Neural progenitor cell (in vitro differentiated cells): Measurements from ENCODE around the gene PCK2. TPM values are rescaled to one million over a fixed set of nuclear protein-coding genes. Genes with fewer than 3 reads are reported as not detected.

ENCODE experiments used
- DNase-seq: peaks from one replicate; pipeline ENCODE4 v3.0.0-alpha.2; 2016; ENCODE audit warnings: low spot score
- H2AFZ ChIP-seq: fragments of 200-600 bp; sonication (generic); replicated peaks from 2 replicates; pipeline ENCODE4 v1.6.1; 2016; ENCODE audit warnings: antibody characterized with exemption
- H3F3A ChIP-seq: fragments of 200-600 bp; sonication (generic); 2 replicates; pipeline ENCODE4 v1.6.1; 2016; ENCODE audit warnings: antibody characterized with exemption, low read depth
- H3K27ac ChIP-seq: fragments of 200-600 bp; sonication (generic); 2 replicates; pipeline ENCODE4 v1.5.1; 2016; ENCODE audit warnings: mild to moderate bottlenecking
- H3K27me3 ChIP-seq: fragments of 200-600 bp; sonication (generic); 2 replicates; pipeline ENCODE4 v1.6.1; 2016; ENCODE audit warnings: mild to moderate bottlenecking, moderate library complexity
- H3K36me3 ChIP-seq: fragments of 200-600 bp; sonication (generic); 2 replicates; pipeline ENCODE4 v1.5.1; 2016
- H3K4me1 ChIP-seq: fragments of 200-600 bp; sonication (generic); 2 replicates; pipeline ENCODE4 v1.6.1; 2016; ENCODE audit warnings: mixed run types
- H3K4me2 ChIP-seq: fragments of 200-600 bp; sonication (generic); 2 replicates; pipeline ENCODE4 v1.6.1; 2016
- H3K4me3 ChIP-seq: fragments of 200-600 bp; sonication (generic); 2 replicates; pipeline ENCODE4 v1.5.1; 2016
- H3K79me2 ChIP-seq: fragments of 200-600 bp; sonication (generic); 2 replicates; pipeline ENCODE4 v1.6.1; 2016; ENCODE audit warnings: low read depth
- H3K9ac ChIP-seq: fragments of 200-600 bp; sonication (generic); 2 replicates; pipeline ENCODE4 v1.6.1; 2016
- H3K9me3 ChIP-seq: fragments of 200-600 bp; sonication (generic); 2 replicates; pipeline ENCODE4 v1.5.1; 2016; ENCODE audit warnings: low read depth
- H4K20me1 ChIP-seq: fragments of 200-600 bp; sonication (generic); 2 replicates; pipeline ENCODE4 v1.6.1; 2016; ENCODE audit warnings: low read depth
- H3K27ac Mint-ChIP-seq: 3 replicates; pipeline ENCODE4 v1.8.0; 2021; ENCODE audit warnings: mixed read lengths
- H3K27me3 Mint-ChIP-seq: 2 replicates; pipeline ENCODE4 v1.8.0; 2022; ENCODE audit warnings: low read depth, mild to moderate bottlenecking, inconsistent platforms, moderate library complexity, mixed read lengths; ENCODE audit not compliant: insufficient read depth
- H3K36me3 Mint-ChIP-seq: 3 replicates; pipeline ENCODE4 v1.8.0; 2021; ENCODE audit warnings: mixed read lengths
- H3K4me1 Mint-ChIP-seq: 3 replicates; pipeline ENCODE4 v1.8.0; 2021; ENCODE audit warnings: mixed read lengths
- H3K4me3 Mint-ChIP-seq: 3 replicates; pipeline ENCODE4 v1.8.0; 2021; ENCODE audit warnings: mild to moderate bottlenecking, moderate library complexity, mixed read lengths
- H3K9me3 Mint-ChIP-seq: 3 replicates; pipeline ENCODE4 v1.8.0; 2020; ENCODE audit warnings: mixed read lengths
- EZH2 ChIP-seq: fragments of 200-600 bp; sonication (generic); IDR thresholded peaks from 2 replicates; pipeline ENCODE4 v1.6.1; 2017; ENCODE audit warnings: antibody characterized with exemption, mild to moderate bottlenecking, moderate library complexity
- EZH2phosphoT487 ChIP-seq: fragments of 200-600 bp; sonication (generic); IDR thresholded peaks from 2 replicates; pipeline ENCODE4 v1.6.1; 2017; ENCODE audit warnings: antibody characterized with exemption
- total RNA-seq: library from RNA; depleted of rRNA; stranded (reverse); fragments of >200 nt; gene quantifications from 2 replicates; pipeline ENCODE4 v1.2.3, GENCODE V29; 2015; ENCODE audit warnings: low replicate concordance
- TF ChIP-seq, protein P1 (sequence below): fragments of 200-600 bp; sonication (generic); IDR thresholded peaks from 2 replicates; pipeline ENCODE4 v1.5.1; 2017; ENCODE audit warnings: antibody characterized with exemption, mild to moderate bottlenecking

The PCK2 gene
- total RNA-seq, 1 donor from 2014 or later, result 11.1 TPM

DNA sequence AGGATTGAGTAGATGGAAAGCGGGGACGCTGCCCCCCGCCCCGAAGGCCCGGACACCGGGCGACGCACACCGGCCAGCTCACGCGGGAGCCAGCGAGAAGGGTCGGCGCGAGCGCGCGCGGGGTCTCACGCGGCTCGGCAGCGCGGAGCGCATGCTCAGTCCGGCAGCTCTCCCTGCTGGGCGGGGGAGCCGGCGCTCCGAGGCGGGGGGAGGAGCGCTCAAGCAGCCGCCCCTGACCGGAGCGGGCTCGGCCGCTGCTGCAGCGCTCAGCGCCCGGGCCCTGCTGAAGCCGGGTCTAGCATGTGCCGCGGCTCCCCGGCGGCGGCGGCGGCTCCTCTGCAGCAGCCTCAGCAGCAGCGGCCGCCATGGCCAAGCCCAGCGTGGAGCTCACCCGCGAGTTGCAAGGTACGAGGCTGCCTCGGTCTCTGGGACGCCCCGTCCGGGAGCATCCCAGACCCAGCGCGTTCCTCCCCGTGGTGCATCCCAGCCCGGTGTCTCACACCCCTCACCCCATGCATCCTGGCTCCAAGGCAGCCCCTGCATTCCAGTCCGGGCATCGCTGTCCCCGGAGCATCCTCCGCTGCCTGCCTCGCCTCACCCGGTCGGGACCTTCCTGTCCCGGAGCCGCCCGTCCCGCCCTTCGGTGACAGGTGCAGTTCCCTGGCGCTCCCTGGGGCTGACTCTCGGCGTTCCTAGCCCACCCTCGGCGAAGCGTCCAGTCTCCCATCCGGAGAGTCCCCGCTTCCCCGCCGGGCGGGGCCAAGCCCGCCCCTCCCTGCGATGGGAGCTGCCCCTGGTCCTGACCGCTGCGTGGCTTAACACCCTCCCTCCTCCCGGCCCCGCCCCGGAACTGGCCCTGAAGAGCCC lies 42.1 kb upstream of the PCK2 start, which contains the start of gene CARMIL3:
Gene CARMIL3, plus strand, starts transcription at position 221 of the 867 bp plus-strand sequence. Its CDS starts 145 bp downstream, at position 366.
- peaks cover 13% of the 10 kb centered on the region for H3K4me1 Mint-ChIP-seq
- peak within 1 kb of the TSS; percentile 99 for H3K4me2 ChIP-seq
- no peak within 1 kb of the TSS for H3K9ac ChIP-seq
- H3K27me3 ChIP-seq, result peaks cover 3% of the 10 kb centered on the region
- no peaks in the 10 kb centered on the region for H3K36me3 ChIP-seq
- TF ChIP-seq, protein P1, sequence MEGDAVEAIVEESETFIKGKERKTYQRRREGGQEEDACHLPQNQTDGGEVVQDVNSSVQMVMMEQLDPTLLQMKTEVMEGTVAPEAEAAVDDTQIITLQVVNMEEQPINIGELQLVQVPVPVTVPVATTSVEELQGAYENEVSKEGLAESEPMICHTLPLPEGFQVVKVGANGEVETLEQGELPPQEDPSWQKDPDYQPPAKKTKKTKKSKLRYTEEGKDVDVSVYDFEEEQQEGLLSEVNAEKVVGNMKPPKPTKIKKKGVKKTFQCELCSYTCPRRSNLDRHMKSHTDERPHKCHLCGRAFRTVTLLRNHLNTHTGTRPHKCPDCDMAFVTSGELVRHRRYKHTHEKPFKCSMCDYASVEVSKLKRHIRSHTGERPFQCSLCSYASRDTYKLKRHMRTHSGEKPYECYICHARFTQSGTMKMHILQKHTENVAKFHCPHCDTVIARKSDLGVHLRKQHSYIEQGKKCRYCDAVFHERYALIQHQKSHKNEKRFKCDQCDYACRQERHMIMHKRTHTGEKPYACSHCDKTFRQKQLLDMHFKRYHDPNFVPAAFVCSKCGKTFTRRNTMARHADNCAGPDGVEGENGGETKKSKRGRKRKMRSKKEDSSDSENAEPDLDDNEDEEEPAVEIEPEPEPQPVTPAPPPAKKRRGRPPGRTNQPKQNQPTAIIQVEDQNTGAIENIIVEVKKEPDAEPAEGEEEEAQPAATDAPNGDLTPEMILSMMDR, result no peak
- no peak for TF ChIP-seq EZH2phosphoT487
- TF ChIP-seq EZH2, result no peak
- peak within 1 kb of the TSS; percentile 77 for H3K4me3 ChIP-seq
- peak within 1 kb of the TSS; percentile 99 for H2AFZ ChIP-seq
- H3K27ac ChIP-seq, result no peak within 1 kb of the TSS
- H3K9me3 ChIP-seq, result no peaks in the 10 kb centered on the region
- no peaks in the 10 kb centered on the region for H3K9me3 Mint-ChIP-seq
- H3K4me1 ChIP-seq, result peaks cover 6% of the 10 kb centered on the region
- H3K27ac Mint-ChIP-seq, result peak within 1 kb of the TSS; percentile 48
- H3K27me3 Mint-ChIP-seq, result peaks cover 7% of the 10 kb centered on the region
- no peaks in the 10 kb centered on the region for H4K20me1 ChIP-seq
- H3K4me3 Mint-ChIP-seq, result peak within 1 kb of the TSS; percentile 84
- H3K36me3 Mint-ChIP-seq, result no peaks in the 10 kb centered on the region
- H3F3A ChIP-seq, result peaks cover 5% of the 10 kb centered on the region
- no peaks in the 10 kb centered on the region for H3K79me2 ChIP-seq
- peak; percentile 91 for DNase-seq

DNA sequence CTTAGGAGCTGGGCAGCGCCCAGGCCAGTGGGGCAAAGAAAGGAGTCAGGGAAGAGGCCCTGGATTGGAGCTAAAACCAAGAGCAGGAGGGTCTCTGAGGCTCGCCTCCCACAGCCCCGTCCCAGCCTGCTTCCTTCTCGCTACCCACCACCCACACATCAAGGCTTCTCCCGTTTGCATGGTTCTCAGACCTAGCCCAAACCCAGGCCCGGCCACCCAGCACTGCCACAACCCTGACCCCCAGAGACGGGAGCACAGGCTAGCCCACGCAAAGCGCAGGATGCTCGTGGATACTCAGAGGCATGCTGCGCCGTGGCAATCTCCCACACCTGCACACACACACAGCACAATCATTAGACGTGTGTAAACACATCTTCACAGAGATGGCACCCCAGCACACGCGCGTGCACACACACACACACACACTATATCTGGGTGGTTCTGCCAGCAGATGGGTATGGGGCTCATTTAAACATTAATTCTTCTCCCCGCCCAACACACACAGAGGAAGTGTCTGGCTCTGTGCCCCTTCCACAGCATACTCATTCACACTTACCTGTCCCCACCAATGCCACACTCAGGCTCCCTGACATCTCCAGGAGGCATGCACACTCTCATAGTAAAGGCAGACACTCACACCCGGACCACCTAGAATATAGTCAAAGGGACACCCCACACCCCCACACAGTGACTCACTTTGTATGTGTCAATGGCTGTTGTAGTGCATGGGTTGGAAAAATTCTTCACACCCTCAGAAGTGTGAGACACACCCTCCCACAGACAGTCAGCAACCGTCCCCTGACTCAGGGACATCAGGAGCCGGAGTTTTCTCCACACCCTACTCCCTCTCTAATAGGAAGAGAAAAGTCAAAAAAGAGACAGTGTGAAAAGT lies 41.2 kb upstream of the PCK2 start:
- Mint-ChIP-seq H3K27ac (no peak overlapping the region), H3K4me3 (peak overlapping the region; percentile 81), H3K36me3 (no peaks in the 10 kb centered on the region), H3K27me3 (peaks cover 7% of the 10 kb centered on the region), H3K4me1 (peaks cover 13% of the 10 kb centered on the region), H3K9me3 (no peaks in the 10 kb centered on the region)
- H3K9ac ChIP-seq, result no peak overlapping the region
- no peak for DNase-seq
- no peaks in the 10 kb centered on the region for H4K20me1 ChIP-seq
- H3K79me2 ChIP-seq, result no peaks in the 10 kb centered on the region
- peak overlapping the region; percentile 99 for H2AFZ ChIP-seq
- H3K4me2 ChIP-seq, result peak overlapping the region; percentile 99
- H3K27me3 ChIP-seq, result peaks cover 3% of the 10 kb centered on the region
- TF ChIP-seq EZH2 (no peak), EZH2phosphoT487 (no peak)
- peak overlapping the region; percentile 77 for H3K4me3 ChIP-seq
- no peaks in the 10 kb centered on the region for H3K36me3 ChIP-seq
- peaks cover 5% of the 10 kb centered on the region for H3F3A ChIP-seq
- peaks cover 6% of the 10 kb centered on the region for H3K4me1 ChIP-seq
- no peaks in the 10 kb centered on the region for H3K9me3 ChIP-seq
- H3K27ac ChIP-seq, result no peak overlapping the region

DNA sequence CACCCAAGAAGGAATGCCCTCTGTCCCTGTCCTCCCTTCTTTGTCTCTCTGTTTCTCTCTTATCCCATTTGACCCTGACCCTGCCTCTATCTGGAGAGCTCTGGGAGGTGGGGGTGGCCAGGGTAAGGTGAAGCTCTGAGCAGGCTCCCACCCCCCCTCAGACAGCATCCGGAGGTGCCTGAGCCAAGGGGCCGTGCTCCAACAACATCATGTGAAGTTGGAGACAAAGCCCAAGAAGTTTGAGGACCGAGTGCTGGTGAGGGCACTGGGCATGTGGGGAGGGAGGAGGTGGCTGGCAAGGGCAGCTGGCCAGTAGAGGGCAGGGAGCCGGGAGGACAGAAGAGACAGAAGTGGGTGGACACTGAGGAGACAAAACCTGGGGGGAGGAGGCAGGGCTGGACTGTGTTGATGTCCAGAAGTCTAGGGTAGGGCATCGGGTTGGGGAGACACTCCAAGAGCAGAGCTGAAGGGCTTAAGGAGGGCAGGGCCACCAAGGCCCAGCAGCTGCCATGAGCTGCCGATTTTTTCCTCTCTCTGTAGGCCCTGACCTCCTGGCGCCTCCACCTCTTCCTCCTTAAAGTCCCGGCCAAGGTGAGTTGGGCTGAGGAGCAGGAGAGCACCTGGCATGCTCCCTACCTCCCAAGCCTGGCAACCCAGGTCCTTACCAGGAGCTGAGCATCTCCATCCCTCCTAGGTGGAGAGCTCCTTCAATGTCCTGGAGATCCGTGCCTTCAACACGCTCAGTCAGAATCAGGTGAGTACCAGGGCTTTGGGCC lies 40.4 kb upstream of the PCK2 start:
- Mint-ChIP-seq H3K9me3 (no peaks in the 10 kb centered on the region), H3K36me3 (no peaks in the 10 kb centered on the region), H3K4me1 (peaks cover 16% of the 10 kb centered on the region), H3K27me3 (peaks cover 7% of the 10 kb centered on the region), H3K27ac (no peak overlapping the region), H3K4me3 (peak overlapping the region; percentile 81)
- no peak overlapping the region for H3K9ac ChIP-seq
- no peak overlapping the region for H3K4me2 ChIP-seq
- no peaks in the 10 kb centered on the region for H3K9me3 ChIP-seq
- no peaks in the 10 kb centered on the region for H4K20me1 ChIP-seq
- no peaks in the 10 kb centered on the region for H3K79me2 ChIP-seq
- no peak overlapping the region for H2AFZ ChIP-seq
- H3K27me3 ChIP-seq, result peaks cover 3% of the 10 kb centered on the region
- DNase-seq, result no peak
- peaks cover 5% of the 10 kb centered on the region for H3F3A ChIP-seq
- H3K36me3 ChIP-seq, result no peaks in the 10 kb centered on the region
- TF ChIP-seq, protein P1, result no peak
- TF ChIP-seq EZH2 (no peak), EZH2phosphoT487 (no peak)
- H3K4me3 ChIP-seq, result no peak overlapping the region
- peaks cover 9% of the 10 kb centered on the region for H3K4me1 ChIP-seq
- H3K27ac ChIP-seq, result no peak overlapping the region
